ENCODE measurements around the gene GLYATL1B.

GLYATL1B gene

GRCh38 chr11:59141673-59142460, 55.8 kb downstream of the GLYATL1B start:
- peaks cover 8% of the 10 kb centered on the region for H3K36me3 ChIP-seq (ENCODE audit: low read length)
- no peaks in the 10 kb centered on the region for H3K9me3 ChIP-seq (ENCODE audit: insufficient read depth, low read length)
- H3K4me2 ChIP-seq (ENCODE audit: low read depth, low read length, poor library complexity, severe bottlenecking): peak overlapping the region; percentile 96
- H3K9me2 ChIP-seq (replicated peaks; ENCODE audit: insufficient read depth, low read length): no peaks in the 10 kb centered on the region
- H3K4me3 ChIP-seq (ENCODE audit: insufficient read depth, low read length, poor library complexity, severe bottlenecking): peak overlapping the region; percentile 96
- H3K9ac ChIP-seq (ENCODE audit: low read length): peak overlapping the region; percentile 90
- peaks cover 22% of the 10 kb centered on the region for H3K79me2 ChIP-seq (ENCODE audit: insufficient read depth, low read length)
- no peaks in the 10 kb centered on the region for H4K20me1 ChIP-seq (ENCODE audit: low read depth, low read length)
- peak overlapping the region; percentile 43 for H2AFZ ChIP-seq (ENCODE audit: low read depth, low read length, severe bottlenecking)
- no peak for TF ChIP-seq CTCF (IDR thresholded peaks at IDR 0.05; ENCODE audit: insufficient read depth, low read length, poor library complexity, severe bottlenecking)
- TF ChIP-seq EZH2phosphoT487 (conservative IDR thresholded peaks at IDR 0.05; ENCODE audit: low read length): no peak
- H3K27me3 ChIP-seq (ENCODE audit: low read length): no peaks in the 10 kb centered on the region
- H3K27ac ChIP-seq (ENCODE audit: low read depth, low read length): no peak overlapping the region
- H3F3A ChIP-seq (ENCODE audit: insufficient read depth): peaks cover 26% of the 10 kb centered on the region

- peaks cover 32% of the 10 kb centered on the region for H3K79me2 ChIP-seq (ENCODE audit: insufficient read depth, low read length)
- H2AFZ ChIP-seq (ENCODE audit: low read depth, low read length, severe bottlenecking): peak within 1 kb of the TSS; percentile 43
- no peaks in the 10 kb centered on the region for H3K9me3 ChIP-seq (ENCODE audit: insufficient read depth, low read length)
- peak within 1 kb of the TSS; percentile 96 for H3K4me2 ChIP-seq (ENCODE audit: low read depth, low read length, poor library complexity, severe bottlenecking)
- H3K27ac ChIP-seq (ENCODE audit: low read depth, low read length): peak within 1 kb of the TSS; percentile 96
- TF ChIP-seq CTCF (IDR thresholded peaks at IDR 0.05; ENCODE audit: insufficient read depth, low read length, poor library complexity, severe bottlenecking): peak; percentile 20
- TF ChIP-seq EZH2phosphoT487 (conservative IDR thresholded peaks at IDR 0.05; ENCODE audit: low read length): no peak
- no peaks in the 10 kb centered on the region for H3K9me2 ChIP-seq (replicated peaks; ENCODE audit: insufficient read depth, low read length)
- H3K27me3 ChIP-seq (ENCODE audit: low read length): no peaks in the 10 kb centered on the region
- H3K36me3 ChIP-seq (ENCODE audit: low read length): peaks cover 15% of the 10 kb centered on the region
- peak within 1 kb of the TSS; percentile 90 for H3K9ac ChIP-seq (ENCODE audit: low read length)
- H3K4me3 ChIP-seq (ENCODE audit: insufficient read depth, low read length, poor library complexity, severe bottlenecking): peak within 1 kb of the TSS; percentile 96
- peaks cover 32% of the 10 kb centered on the region for H3F3A ChIP-seq (ENCODE audit: insufficient read depth)
- H4K20me1 ChIP-seq (ENCODE audit: low read depth, low read length): no peaks in the 10 kb centered on the region
Measured at GRCh38 chr11:59142530-59143507, 56.7 kb downstream of the GLYATL1B start, which contains the start of gene FAM111A. Gene FAM111A, plus strand, starts transcription at chr11:59142856. Its CDS starts 6,017 bp downstream, at chr11:59148873.

GRCh38 chr11:59144096-59144495, 58.0 kb downstream of the GLYATL1B start:
- no peak overlapping the region for H2AFZ ChIP-seq (ENCODE audit: low read depth, low read length, severe bottlenecking)

More at GRCh38 chr11:59144096-59144495, 58.0 kb downstream of the GLYATL1B start:
- no peaks in the 10 kb centered on the region for H3K9me2 ChIP-seq (replicated peaks; ENCODE audit: insufficient read depth, low read length)
- H3K79me2 ChIP-seq (ENCODE audit: insufficient read depth, low read length): peaks cover 45% of the 10 kb centered on the region
- peak overlapping the region; percentile 96 for H3K4me2 ChIP-seq (ENCODE audit: low read depth, low read length, poor library complexity, severe bottlenecking)
- H3K9me3 ChIP-seq (ENCODE audit: insufficient read depth, low read length): no peaks in the 10 kb centered on the region
- peaks cover 28% of the 10 kb centered on the region for H3K36me3 ChIP-seq (ENCODE audit: low read length)
- peak overlapping the region; percentile 96 for H3K4me3 ChIP-seq (ENCODE audit: insufficient read depth, low read length, poor library complexity, severe bottlenecking)
- H3K27ac ChIP-seq (ENCODE audit: low read depth, low read length): peak overlapping the region; percentile 96
- H3K27me3 ChIP-seq (ENCODE audit: low read length): no peaks in the 10 kb centered on the region
- no peaks in the 10 kb centered on the region for H4K20me1 ChIP-seq (ENCODE audit: low read depth, low read length)
- peak overlapping the region; percentile 90 for H3K9ac ChIP-seq (ENCODE audit: low read length)
- H3F3A ChIP-seq (ENCODE audit: insufficient read depth): peaks cover 42% of the 10 kb centered on the region
- no peak for TF ChIP-seq EZH2phosphoT487 (conservative IDR thresholded peaks at IDR 0.05; ENCODE audit: low read length)
- no peak for TF ChIP-seq CTCF (IDR thresholded peaks at IDR 0.05; ENCODE audit: insufficient read depth, low read length, poor library complexity, severe bottlenecking)
